ENCODE results near the gene PRPF19. TPM values are rescaled to one million over a fixed set of nuclear protein-coding genes. Genes with fewer than 3 reads are reported as not detected.

PRPF19 gene
- total RNA-seq, 2 experiments from 2014 or later: 127 to 139 TPM

DNA sequence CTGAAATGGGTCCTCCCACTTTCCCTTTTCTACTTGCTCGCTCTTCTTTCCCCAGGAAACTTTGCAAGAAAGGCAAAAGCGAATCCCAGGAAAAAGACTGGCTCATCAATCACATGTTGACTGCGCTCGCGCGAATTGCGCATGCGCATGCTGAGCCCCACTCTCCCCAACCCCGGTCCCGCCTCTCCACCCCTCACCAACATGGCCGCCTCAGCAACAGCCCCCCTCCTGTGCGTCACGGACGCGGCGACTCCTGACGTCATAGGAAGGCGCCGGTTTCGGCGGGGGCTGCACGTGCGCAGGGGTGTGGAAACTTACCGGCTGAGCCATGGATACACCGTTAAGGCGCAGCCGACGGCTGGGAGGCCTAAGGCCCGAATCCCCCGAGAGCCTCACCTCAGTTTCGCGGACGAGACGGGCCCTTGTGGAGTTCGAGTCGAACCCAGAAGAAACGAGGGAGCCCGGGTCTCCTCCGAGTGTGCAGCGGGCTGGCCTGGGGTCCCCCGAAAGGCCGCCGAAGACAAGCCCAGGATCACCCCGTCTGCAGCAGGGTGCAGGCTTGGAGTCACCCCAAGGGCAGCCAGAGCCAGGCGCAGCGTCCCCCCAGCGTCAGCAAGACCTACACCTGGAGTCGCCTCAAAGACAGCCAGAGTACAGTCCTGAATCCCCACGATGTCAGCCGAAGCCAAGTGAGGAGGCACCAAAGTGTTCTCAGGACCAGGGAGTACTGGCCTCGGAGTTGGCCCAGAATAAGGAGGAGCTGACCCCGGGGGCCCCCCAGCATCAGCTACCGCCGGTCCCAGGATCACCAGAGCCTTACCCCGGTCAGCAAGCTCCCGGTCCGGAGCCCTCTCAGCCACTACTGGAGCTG, 64.4 kb downstream of the PRPF19 start, which contains the start of gene CCDC86:
Gene CCDC86 (plus strand): TSS at position 317 of the 871 bp plus-strand sequence. CDS start 12 bp downstream, at position 329.
- no peaks in the 10 kb centered on the region for H3K27me3 Mint-ChIP-seq
- H3K4me3 Mint-ChIP-seq: peak within 1 kb of the TSS; percentile 88
- ChIA-PET CTCF (interaction anchor here (1.0 to 5.7 kb wide), 4 partner anchors 11 to 72 kb away, joined by 3 to 39 read pairs (median 8); partner anchors contain the start of gene TMEM109), POLR2A (interaction anchor here (1.0 kb wide), 1 partner anchor 63 kb away, joined by 4 read pairs; no protein-coding TSS in a partner anchor)
- peaks cover 13% of the 10 kb centered on the region for H3K36me3 Mint-ChIP-seq
- H3K27ac Mint-ChIP-seq: peak within 1 kb of the TSS; percentile 85
- no peaks in the 10 kb centered on the region for H3K9me3 Mint-ChIP-seq
- H3K4me1 Mint-ChIP-seq (ENCODE audit: low read depth): peaks cover 36% of the 10 kb centered on the region
- DNase-seq: peak; percentile 99
- intact Hi-C loops (cut with micrococcal nuclease): loop anchor here (1.0 to 10.0 kb wide), 2 partner anchors 64 to 323 kb away; partner anchors contain the start of genes PRPF19 and VPS37C

Other genes with a start within 250 kb of the PRPF19 start
- gene MS4A8, start 207.0 kb downstream of the PRPF19 start, total RNA-seq: not detected
- gene MS4A18, start 181.9 kb downstream of the PRPF19 start, total RNA-seq: not detected
- not detected for gene MS4A15, start 149.7 kb downstream of the PRPF19 start, total RNA-seq
- gene MS4A10, start 121.3 kb downstream of the PRPF19 start, total RNA-seq: not detected
- 10 to 100 TPM; 40.6 to 42.1 TPM for gene CCDC86, start 64.5 kb downstream of the PRPF19 start, total RNA-seq
- under 1 TPM; 0.33 to 0.36 TPM for gene PTGDR2, start 50.6 kb downstream of the PRPF19 start, total RNA-seq
- not detected for gene ZP1, start 39.0 kb downstream of the PRPF19 start, total RNA-seq
- 100 to 1,000 TPM; 101 to 106 TPM for gene TMEM109, start 7.6 kb upstream of the PRPF19 start, total RNA-seq
- 1 to 10 TPM; 3.3 to 5.7 TPM for gene TMEM132A, start 17.9 kb upstream of the PRPF19 start, total RNA-seq
- gene SLC15A3, start 45.6 kb upstream of the PRPF19 start, total RNA-seq: 1 to 10 TPM; 1.3 to 1.8 TPM
- gene CD6, start 65.1 kb upstream of the PRPF19 start, total RNA-seq: 100 to 1,000 TPM; 271 to 279 TPM
- 100 to 1,000 TPM; 302 to 306 TPM for gene CD5, start 195.9 kb upstream of the PRPF19 start, total RNA-seq

All from activated CD4-positive, alpha-beta memory T cell treated with anti-CD3 and anti-CD28 coated beads for 36 hours (primary cell).